Measurements from ENCODE around the gene TDRD12. TPM values are rescaled to one million over a fixed set of nuclear protein-coding genes. Genes with fewer than 3 reads are reported as not detected.
"Not testable (repeated sequence)": the region's sequence is repeated elsewhere in the genome, so short reads cannot be mapped to it uniquely, and the experiment has no call there.

The TDRD12 gene
- total RNA-seq, 3 donors from 2014 or later: 0.05 to 0.74 (median 0.68) TPM

DNA sequence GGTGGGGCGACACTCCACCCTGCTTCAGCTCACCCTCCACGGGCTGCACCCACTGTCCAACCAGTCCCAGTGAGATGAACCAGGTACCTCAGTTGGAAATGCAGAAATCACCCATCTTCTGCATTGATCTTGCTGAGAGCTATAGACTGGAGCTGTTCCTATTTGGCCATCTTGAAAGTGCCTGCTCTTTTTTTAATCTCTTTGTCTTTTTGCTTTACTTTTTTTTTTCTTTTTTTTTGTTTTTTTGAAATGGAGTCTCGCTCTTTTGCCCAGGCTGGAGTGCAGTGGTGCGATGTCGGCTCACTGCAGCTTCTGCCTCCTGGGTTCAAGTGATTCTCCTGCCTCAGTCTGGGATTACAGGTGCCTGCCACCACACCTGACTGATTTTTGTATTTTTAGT, 68.3 kb downstream of the TDRD12 start:
- H3K27me3 Mint-ChIP-seq (ENCODE audit: low read depth); H3K4me3 Mint-ChIP-seq; H3K9me3 Mint-ChIP-seq; DNase-seq; H3K36me3 Mint-ChIP-seq (ENCODE audit: insufficient read depth); ATAC-seq: not testable (repeated sequence)
- H3K4me1 Mint-ChIP-seq (ENCODE audit: low read depth): peaks cover 12% of the 10 kb centered on the region

DNA sequence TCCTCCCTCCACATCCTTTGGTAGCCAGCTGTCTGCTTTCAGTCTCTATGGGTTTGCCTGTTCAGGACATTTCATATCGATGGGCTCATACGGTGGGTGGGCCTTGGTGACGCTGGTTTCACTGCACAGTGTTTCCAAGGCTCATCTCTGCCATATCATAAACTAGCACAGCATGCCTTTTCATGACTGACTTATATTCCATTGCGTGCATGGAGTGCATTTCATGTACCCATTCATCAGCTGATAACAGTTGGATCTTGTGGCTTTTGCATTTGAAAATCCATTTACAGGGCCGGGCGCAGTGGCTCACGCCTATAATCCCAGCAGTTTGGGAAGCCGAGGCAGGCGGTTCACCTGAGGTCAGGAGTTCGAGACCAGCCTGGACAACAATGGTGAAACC, 69.9 kb downstream of the TDRD12 start:
- no peak for ATAC-seq
- peaks cover 5% of the 10 kb centered on the region for H3K9me3 Mint-ChIP-seq
- H3K4me3 Mint-ChIP-seq: no peak overlapping the region
- H3K27me3 Mint-ChIP-seq (ENCODE audit: low read depth): no peaks in the 10 kb centered on the region
- no peaks in the 10 kb centered on the region for H3K36me3 Mint-ChIP-seq (ENCODE audit: insufficient read depth)
- no peak for DNase-seq
- H3K4me1 Mint-ChIP-seq (ENCODE audit: low read depth): peaks cover 21% of the 10 kb centered on the region

DNA sequence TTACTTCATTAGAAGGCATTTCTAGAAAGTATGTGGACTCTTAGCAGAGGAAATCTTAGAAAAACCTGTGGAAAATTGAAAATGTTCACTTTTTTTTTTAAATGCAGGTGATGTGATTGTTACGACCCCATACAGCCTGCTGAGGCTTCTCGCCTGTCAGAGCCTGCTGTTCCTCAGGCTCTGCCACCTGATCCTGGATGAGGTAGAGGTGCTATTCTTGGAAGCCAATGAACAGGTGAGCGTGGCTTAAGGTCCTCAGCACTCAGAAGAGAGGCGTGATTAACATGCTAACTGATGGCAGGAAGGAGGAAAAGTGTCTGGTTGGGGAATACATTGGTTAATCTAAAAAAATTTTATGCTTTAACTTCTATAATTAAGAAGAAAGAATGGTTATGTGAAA, 78.6 kb downstream of the TDRD12 start:
- Mint-ChIP-seq H3K4me3 (no peak overlapping the region), H3K36me3 (ENCODE audit: insufficient read depth) (no peaks in the 10 kb centered on the region), H3K27me3 (ENCODE audit: low read depth) (no peaks in the 10 kb centered on the region), H3K9me3 (no peaks in the 10 kb centered on the region), H3K4me1 (ENCODE audit: low read depth) (peaks cover 42% of the 10 kb centered on the region)
- DNase-seq (no peak), ATAC-seq (no peak)

DNA sequence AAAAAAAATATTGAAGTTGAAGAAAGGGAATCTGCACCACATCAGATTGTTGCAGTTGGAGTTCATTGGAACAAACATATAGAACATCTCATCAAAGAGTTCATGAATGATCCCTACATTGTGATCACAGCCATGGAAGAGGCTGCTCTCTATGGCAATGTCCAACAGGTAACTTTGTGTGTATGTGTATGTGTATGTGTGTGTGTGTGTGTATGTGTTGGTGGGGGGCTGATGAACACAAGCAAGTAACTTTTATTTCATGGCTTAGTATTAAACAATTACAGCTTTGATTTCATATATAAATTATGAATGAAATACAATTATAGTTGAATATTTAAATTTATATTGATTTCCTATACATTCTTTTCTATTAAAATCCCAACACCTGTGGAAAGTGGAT, 80.6 kb downstream of the TDRD12 start:
- no peaks in the 10 kb centered on the region for H3K36me3 Mint-ChIP-seq (ENCODE audit: insufficient read depth)
- H3K4me3 Mint-ChIP-seq: no peak overlapping the region
- DNase-seq (no peak), ATAC-seq (no peak)
- peaks cover 27% of the 10 kb centered on the region for H3K4me1 Mint-ChIP-seq (ENCODE audit: low read depth)
- no peaks in the 10 kb centered on the region for H3K9me3 Mint-ChIP-seq
- H3K27me3 Mint-ChIP-seq (ENCODE audit: low read depth): no peaks in the 10 kb centered on the region

DNA sequence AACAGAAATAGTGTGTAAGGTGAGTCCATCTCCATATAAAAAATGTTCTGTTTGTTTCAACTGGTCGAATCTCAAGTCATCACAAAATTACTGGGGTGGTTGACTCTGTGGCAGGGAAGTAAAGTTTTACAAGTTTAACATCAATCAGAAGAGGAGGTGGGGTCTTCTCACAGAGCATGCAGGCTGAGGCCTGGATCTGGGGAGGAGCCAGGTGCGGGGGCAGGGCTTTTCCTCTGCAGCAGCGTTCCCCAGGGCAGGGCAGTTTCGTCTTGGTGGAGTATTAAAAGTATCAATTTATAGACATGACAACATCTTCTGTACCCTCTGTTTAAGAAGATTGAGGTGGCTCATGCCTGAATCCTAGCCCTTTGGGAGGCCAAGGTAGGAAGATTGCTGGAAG, 81.2 kb downstream of the TDRD12 start:
- DNase-seq: no peak
- H3K36me3 Mint-ChIP-seq (ENCODE audit: insufficient read depth): no peaks in the 10 kb centered on the region
- H3K4me1 Mint-ChIP-seq (ENCODE audit: low read depth): peaks cover 21% of the 10 kb centered on the region
- H3K27me3 Mint-ChIP-seq (ENCODE audit: low read depth): no peaks in the 10 kb centered on the region
- H3K4me3 Mint-ChIP-seq: no peak overlapping the region
- no peaks in the 10 kb centered on the region for H3K9me3 Mint-ChIP-seq
- no peak for ATAC-seq

DNA sequence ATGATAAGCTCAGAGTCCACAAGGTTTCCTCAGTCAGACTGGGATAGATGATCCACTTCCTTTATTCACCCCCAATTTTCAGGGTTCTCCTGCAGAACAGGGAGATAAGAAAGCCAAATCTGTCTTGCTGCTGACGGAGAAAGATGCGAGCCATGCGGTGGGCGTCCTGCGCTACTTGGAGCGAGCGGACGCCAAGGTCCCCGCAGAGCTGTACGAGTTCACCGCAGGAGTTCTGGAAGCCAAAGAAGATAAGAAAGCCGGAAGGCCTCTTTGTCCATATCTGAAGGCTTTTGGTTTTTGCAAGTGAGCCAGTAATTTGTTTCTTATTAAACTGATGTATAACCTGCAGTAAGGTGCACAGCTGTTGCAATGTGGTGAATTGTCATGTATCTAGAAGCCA, 83.3 kb downstream of the TDRD12 start:
- no peaks in the 10 kb centered on the region for H3K27me3 Mint-ChIP-seq (ENCODE audit: low read depth)
- H3K4me3 Mint-ChIP-seq: no peak overlapping the region
- H3K4me1 Mint-ChIP-seq (ENCODE audit: low read depth): peaks cover 14% of the 10 kb centered on the region
- no peak for DNase-seq
- ATAC-seq: no peak
- no peaks in the 10 kb centered on the region for H3K36me3 Mint-ChIP-seq (ENCODE audit: insufficient read depth)
- no peaks in the 10 kb centered on the region for H3K9me3 Mint-ChIP-seq

DNA sequence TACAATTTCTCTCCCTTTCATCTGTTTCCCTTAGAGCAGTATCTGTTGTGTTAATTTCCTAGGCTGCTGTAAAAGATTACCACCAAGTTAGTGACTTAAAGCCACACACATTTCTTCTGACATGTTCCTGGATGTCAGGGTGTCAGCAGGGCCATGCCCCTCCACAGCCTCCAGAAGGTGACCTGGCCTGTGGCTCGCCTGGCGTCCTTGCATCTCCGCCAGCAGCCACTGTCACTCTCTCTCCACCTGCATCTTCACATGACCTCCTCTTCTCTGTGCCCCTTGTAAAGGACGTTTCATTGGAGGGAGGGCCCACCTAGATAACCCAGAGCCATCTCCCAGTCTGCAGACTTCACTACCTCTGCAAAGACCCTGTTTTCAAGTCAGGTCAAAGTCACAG, 88.7 kb downstream of the TDRD12 start:
- DNase-seq (no peak), ATAC-seq (no peak)
- no peak overlapping the region for H3K4me3 Mint-ChIP-seq
- peaks cover 18% of the 10 kb centered on the region for H3K4me1 Mint-ChIP-seq (ENCODE audit: low read depth)
- H3K27me3 Mint-ChIP-seq (ENCODE audit: low read depth): no peaks in the 10 kb centered on the region
- no peaks in the 10 kb centered on the region for H3K36me3 Mint-ChIP-seq (ENCODE audit: insufficient read depth)
- H3K9me3 Mint-ChIP-seq: no peaks in the 10 kb centered on the region

DNA sequence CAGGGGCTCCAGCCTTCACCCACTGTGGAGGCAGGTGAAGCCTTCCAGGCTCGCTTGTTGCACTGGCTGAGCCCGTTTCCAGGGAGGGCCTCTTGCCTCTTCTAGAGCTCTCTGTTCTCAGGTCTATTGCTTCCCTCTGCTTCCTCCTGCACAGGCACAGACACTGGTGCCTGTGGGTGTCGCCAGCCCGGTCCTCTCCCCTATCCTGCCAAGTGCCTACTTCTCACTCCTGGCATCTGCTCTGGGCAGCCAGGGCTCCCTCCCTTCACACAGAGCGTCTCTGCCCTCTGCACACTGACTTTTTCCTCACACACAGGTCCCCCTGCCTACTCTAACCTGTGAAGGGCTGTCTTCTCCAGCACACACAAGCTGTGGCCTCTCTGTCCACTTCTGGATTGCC, 89.7 kb downstream of the TDRD12 start:
- H3K4me3 Mint-ChIP-seq: peak overlapping the region; percentile 27
- no peaks in the 10 kb centered on the region for H3K27me3 Mint-ChIP-seq (ENCODE audit: low read depth)
- H3K9me3 Mint-ChIP-seq: no peaks in the 10 kb centered on the region
- no peaks in the 10 kb centered on the region for H3K36me3 Mint-ChIP-seq (ENCODE audit: insufficient read depth)
- peaks cover 18% of the 10 kb centered on the region for H3K4me1 Mint-ChIP-seq (ENCODE audit: low read depth)
- DNase-seq (no peak), ATAC-seq (peak; percentile 18 to 27)

DNA sequence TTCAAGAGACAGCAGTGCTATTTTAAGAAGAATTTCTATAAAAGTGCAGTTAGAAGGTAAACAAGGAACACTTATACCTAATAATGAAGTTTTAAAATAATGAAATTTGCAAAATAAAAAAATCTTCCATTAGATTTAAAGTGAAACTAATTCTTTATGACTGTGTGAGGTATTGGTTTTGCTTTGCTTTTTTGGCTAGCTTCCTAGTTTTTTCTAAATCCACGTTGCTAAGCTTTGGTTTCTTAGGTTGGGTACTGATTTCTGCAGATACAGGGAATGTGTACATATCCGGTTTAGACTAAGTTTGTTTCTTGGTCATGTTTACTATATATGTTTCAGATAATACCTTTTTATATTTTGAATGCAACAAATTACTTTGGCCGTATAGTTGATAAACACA, 90.2 kb downstream of the TDRD12 start:
- no peak overlapping the region for H3K4me3 Mint-ChIP-seq
- no peaks in the 10 kb centered on the region for H3K36me3 Mint-ChIP-seq (ENCODE audit: insufficient read depth)
- H3K27me3 Mint-ChIP-seq (ENCODE audit: low read depth): no peaks in the 10 kb centered on the region
- ATAC-seq (peak in 1 of 2 donors; percentile 48), DNase-seq (no peak)
- peaks cover 22% of the 10 kb centered on the region for H3K4me1 Mint-ChIP-seq (ENCODE audit: low read depth)
- no peaks in the 10 kb centered on the region for H3K9me3 Mint-ChIP-seq

DNA sequence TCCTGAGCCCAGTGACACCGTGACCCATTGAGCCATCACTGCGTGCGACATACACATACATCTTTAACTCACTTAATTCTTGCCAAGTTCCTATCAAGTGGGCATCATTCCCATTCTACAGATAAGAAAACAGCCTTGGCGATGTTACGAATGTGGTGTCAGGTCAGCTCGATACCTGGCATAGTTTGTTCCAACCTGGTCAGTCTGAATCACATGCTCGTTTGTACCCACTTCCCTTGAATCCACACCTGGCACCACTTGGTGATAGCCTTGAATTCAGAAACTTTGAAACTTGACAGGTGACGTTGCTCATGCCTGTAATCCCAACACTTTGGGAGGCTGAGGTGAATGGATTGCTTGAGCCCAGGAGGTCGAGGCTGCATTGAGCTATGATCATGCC, 90.9 kb downstream of the TDRD12 start:
- Mint-ChIP-seq H3K4me3 (no peak overlapping the region), H3K4me1 (ENCODE audit: low read depth) (peaks cover 23% of the 10 kb centered on the region), H3K36me3 (ENCODE audit: insufficient read depth) (no peaks in the 10 kb centered on the region), H3K27me3 (ENCODE audit: low read depth) (no peaks in the 10 kb centered on the region), H3K9me3 (no peaks in the 10 kb centered on the region)
- no peak for ATAC-seq
- no peak for DNase-seq

DNA sequence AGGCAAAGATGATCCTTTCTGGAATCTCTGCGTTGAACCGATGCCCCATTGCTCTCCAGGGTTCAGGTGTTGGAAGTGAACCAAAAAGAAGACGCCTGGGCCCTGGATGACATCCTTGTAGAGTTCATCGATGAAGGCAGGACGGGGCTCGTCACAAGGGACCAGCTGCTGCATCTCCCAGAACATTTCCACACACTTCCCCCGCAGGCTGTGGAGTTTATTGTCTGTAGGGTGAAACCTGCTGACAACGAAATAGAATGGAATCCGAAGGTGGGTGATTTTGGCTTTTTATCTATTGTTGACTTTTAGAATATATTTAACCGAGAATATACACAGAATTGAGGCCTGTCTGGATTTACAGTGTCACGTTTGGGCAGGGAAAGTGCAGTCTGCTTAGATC, 91.6 kb downstream of the TDRD12 start:
- DNase-seq (no peak), ATAC-seq (no peak)
- Mint-ChIP-seq H3K27me3 (ENCODE audit: low read depth) (no peaks in the 10 kb centered on the region), H3K36me3 (ENCODE audit: insufficient read depth) (no peaks in the 10 kb centered on the region), H3K4me3 (no peak overlapping the region), H3K9me3 (no peaks in the 10 kb centered on the region), H3K4me1 (ENCODE audit: low read depth) (peaks cover 23% of the 10 kb centered on the region)

DNA sequence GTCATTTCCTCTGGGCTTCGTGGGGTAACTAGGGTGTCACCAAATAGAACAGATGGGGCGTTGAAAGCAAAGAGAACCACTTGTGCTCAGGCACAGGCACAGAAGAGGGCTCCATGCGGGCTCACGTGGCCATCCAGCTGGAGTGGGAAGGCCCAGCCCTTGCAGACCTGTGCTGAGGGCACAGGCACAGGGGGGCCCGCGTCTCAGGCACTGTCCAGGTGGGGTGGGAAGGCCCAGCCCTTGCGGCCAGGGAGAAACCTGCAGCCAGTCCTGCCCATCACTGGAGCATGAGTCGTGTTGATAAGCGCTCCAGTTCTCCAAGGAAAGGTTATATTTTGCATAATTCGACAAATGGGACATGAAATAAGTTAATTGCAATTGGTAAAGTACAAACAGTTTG, 92.5 kb downstream of the TDRD12 start:
- no peaks in the 10 kb centered on the region for H3K9me3 Mint-ChIP-seq
- no peaks in the 10 kb centered on the region for H3K36me3 Mint-ChIP-seq (ENCODE audit: insufficient read depth)
- peaks cover 23% of the 10 kb centered on the region for H3K4me1 Mint-ChIP-seq (ENCODE audit: low read depth)
- ATAC-seq: no peak
- DNase-seq: no peak
- H3K4me3 Mint-ChIP-seq: no peak overlapping the region
- H3K27me3 Mint-ChIP-seq (ENCODE audit: low read depth): no peaks in the 10 kb centered on the region

DNA sequence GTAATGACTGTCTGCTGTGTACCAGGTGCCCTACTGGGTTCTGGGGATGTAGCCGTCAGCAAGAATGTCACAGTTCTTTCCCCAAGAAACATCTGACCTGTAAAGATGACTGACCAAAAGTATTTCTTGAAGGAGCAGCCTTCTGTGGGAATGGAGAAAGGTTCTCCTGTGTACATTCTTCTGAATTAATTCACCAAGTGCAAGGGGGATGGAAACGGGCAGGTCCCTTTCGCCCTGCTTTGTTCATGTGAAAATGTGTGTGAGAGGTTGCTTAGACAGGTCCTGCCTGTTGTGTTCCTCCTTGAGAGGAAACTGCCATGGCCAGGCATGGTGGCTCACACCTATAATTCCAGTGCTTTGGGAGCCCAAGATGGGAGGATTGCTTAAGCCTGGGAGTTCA, 93.0 kb downstream of the TDRD12 start:
- Mint-ChIP-seq H3K4me1 (ENCODE audit: low read depth) (peaks cover 23% of the 10 kb centered on the region), H3K4me3 (no peak overlapping the region), H3K9me3 (no peaks in the 10 kb centered on the region), H3K27me3 (ENCODE audit: low read depth) (no peaks in the 10 kb centered on the region), H3K36me3 (ENCODE audit: insufficient read depth) (no peaks in the 10 kb centered on the region)
- ATAC-seq: no peak
- DNase-seq: no peak

DNA sequence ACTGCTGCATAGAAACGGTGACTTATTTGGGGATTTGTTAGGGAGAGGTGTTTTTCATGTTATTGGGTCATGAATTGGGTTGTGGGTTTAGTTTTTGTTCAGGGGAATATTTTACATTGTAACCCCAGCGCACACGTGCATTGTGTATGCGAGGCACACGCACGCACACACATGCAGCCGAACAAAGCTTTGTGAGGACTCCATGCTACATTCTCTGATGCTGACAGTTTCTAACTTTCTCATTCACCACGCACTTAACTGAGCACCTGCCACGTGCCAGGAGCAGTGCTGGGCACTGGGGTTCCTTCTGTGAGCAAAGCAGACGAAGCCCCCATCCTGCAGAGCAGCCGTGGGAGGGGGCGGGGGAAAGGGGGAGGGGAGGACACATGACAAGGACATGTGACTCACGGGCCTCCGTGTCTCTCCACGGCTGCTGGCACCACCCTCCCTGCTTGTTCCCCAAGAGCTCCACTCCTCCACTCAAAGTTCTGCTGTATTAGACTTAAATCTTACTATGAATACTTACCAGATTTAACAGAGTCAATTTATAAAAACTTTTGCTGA, 94.4 kb downstream of the TDRD12 start:
- peak in 1 of 2 donors; percentile 47 for ATAC-seq

DNA sequence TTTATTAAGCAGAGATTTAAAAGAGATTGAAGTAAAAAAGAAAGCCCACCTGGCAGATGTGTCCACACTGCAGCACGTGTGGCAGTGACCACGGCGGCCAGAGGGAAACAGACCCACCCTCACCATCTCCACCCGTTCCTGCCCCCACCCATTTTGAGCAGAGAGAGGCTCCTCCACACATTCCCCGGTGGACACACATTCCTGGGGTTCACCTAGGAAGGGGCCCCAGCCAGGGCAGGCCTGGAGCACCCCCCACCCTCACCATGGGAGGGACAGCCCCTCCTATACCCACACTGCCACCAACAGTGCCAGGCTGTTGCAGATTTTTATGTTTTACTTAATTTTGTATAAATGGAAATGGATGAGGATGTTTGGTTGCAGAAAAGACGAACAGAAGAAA, 95.1 kb downstream of the TDRD12 start:
- ATAC-seq (no peak), DNase-seq (no peak)
- Mint-ChIP-seq H3K36me3 (ENCODE audit: insufficient read depth) (no peaks in the 10 kb centered on the region), H3K27me3 (ENCODE audit: low read depth) (peaks cover 4% of the 10 kb centered on the region), H3K4me3 (no peak overlapping the region), H3K9me3 (no peaks in the 10 kb centered on the region), H3K4me1 (ENCODE audit: low read depth) (peaks cover 16% of the 10 kb centered on the region)

More for the DNA sequence above, 94.4 kb downstream of the TDRD12 start:
- H3K4me1 Mint-ChIP-seq (ENCODE audit: low read depth): peaks cover 22% of the 10 kb centered on the region
- H3K9me3 Mint-ChIP-seq: no peaks in the 10 kb centered on the region
- H3K27me3 Mint-ChIP-seq (ENCODE audit: low read depth): peaks cover 4% of the 10 kb centered on the region
- H3K36me3 Mint-ChIP-seq (ENCODE audit: insufficient read depth): no peaks in the 10 kb centered on the region
- no peak overlapping the region for H3K4me3 Mint-ChIP-seq
- no peak for DNase-seq

All from activated T-cell treated with anti-CD3 and anti-CD28 coated beads, Interleukin-2, amount 50 U/mL, for 4 hours (primary cell).